WERI-Rb-1 (cell line): Measurements from ENCODE around the gene ERMN.
"Not testable (repeated sequence)": the region's sequence is repeated elsewhere in the genome, so short reads cannot be mapped to it uniquely, and the experiment has no call there.

Experiments used
- DNase-seq: peaks from one replicate; pipeline ENCODE4 v3.0.0-alpha.2; 2020
- H3K27ac ChIP-seq: fragments of 250-450 bp; sonication (Bioruptor Pico); 2 replicates; pipeline ENCODE4 v1.5.1; 2020; ENCODE audit warnings: mild to moderate bottlenecking, moderate library complexity
- H3K27me3 ChIP-seq: fragments of 250-450 bp; sonication (Bioruptor Pico); 2 replicates; pipeline ENCODE4 v1.5.1; 2021; ENCODE audit warnings: mild to moderate bottlenecking, low read depth, moderate library complexity; ENCODE audit not compliant: insufficient read depth, severe bottlenecking
- H3K36me3 ChIP-seq: fragments of 250-450 bp; sonication (Bioruptor Pico); 2 replicates; pipeline ENCODE4 v1.5.1; 2020; ENCODE audit warnings: mild to moderate bottlenecking, moderate library complexity
- H3K4me3 ChIP-seq: 2 replicates; pipeline ENCODE4 v1.5.1; 2011; ENCODE audit warnings: low read depth, mild to moderate bottlenecking, control low read depth, low read length
- H3K9me3 ChIP-seq: fragments of 250-450 bp; sonication (Bioruptor Pico); 2 replicates; pipeline ENCODE4 v1.5.1; 2021; ENCODE audit warnings: mild to moderate bottlenecking, moderate library complexity; ENCODE audit not compliant: severe bottlenecking
- TF ChIP-seq, protein P1 (sequence below): IDR thresholded peaks from 2 replicates; pipeline ENCODE4 v1.5.1; 2011; ENCODE audit warnings: low read depth, mild to moderate bottlenecking, control low read depth, inconsistent platforms, low read length

The ERMN gene

DNA sequence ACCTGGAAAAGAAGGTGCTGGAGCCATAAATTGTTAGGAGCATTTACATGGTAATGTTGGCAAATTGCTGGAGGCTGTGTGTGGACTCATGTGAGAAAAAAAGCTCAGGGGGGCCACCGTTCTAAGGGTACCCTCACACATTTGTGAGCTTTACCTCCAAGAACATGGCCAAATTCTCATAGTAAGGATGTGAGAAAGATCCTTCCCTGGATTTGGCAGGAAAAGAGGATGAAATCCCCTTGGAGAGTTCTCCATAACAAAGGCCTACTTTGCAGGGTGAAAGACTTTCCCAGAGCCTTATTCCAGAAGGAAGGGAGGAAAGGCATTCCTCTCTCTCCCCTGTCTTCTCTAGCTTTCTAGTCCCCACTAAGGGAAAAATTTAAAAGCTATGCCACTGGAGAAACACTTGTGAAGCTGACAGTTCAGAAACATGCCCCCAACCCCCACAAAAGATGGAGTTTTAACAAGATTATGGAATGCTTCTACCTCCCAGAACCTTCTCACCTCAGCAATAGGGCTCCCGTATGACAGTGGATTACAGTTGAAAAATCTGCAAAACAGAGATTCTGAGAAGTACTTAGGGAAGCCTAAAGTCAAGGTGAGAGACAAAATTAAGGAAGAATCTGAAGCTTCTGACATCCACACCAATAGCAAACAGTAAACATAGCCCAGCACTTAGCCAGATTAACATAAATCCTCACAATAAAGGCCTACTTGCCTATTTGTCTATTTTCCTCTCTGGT, 20.2 kb upstream of the ERMN start:
- Histone ChIP-seq H3K9me3 (no peaks in the 10 kb centered on the region), H3K36me3 (no peaks in the 10 kb centered on the region), H3K4me3 (no peak overlapping the region), H3K27me3 (no peaks in the 10 kb centered on the region), H3K27ac (no peak overlapping the region)
- TF ChIP-seq, protein P1, sequence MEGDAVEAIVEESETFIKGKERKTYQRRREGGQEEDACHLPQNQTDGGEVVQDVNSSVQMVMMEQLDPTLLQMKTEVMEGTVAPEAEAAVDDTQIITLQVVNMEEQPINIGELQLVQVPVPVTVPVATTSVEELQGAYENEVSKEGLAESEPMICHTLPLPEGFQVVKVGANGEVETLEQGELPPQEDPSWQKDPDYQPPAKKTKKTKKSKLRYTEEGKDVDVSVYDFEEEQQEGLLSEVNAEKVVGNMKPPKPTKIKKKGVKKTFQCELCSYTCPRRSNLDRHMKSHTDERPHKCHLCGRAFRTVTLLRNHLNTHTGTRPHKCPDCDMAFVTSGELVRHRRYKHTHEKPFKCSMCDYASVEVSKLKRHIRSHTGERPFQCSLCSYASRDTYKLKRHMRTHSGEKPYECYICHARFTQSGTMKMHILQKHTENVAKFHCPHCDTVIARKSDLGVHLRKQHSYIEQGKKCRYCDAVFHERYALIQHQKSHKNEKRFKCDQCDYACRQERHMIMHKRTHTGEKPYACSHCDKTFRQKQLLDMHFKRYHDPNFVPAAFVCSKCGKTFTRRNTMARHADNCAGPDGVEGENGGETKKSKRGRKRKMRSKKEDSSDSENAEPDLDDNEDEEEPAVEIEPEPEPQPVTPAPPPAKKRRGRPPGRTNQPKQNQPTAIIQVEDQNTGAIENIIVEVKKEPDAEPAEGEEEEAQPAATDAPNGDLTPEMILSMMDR: no peak
- no peak for DNase-seq

DNA sequence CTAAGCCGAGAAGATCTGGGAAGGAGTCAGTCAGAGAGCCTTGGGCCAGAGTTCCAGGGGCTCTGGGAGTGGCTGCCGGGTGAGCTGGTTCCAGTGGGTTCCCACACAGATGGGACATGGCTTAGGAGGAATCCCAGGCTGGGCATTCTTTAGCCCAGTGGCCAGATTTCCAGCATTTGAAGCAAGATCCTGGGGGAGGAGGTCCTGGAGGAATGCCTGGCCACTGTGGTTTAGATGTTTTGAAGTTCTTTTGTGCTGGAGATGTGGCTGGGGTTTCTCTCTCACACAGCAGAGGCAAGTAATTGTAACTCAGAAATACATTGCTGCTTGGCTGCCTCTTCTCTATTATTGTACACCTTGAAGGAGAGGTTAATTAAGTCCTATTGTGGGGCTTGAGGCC, 15.8 kb upstream of the ERMN start:
- not testable (repeated sequence) for H3K27me3 ChIP-seq, H3K4me3 ChIP-seq, H3K36me3 ChIP-seq, H3K9me3 ChIP-seq, H3K27ac ChIP-seq, DNase-seq

DNA sequence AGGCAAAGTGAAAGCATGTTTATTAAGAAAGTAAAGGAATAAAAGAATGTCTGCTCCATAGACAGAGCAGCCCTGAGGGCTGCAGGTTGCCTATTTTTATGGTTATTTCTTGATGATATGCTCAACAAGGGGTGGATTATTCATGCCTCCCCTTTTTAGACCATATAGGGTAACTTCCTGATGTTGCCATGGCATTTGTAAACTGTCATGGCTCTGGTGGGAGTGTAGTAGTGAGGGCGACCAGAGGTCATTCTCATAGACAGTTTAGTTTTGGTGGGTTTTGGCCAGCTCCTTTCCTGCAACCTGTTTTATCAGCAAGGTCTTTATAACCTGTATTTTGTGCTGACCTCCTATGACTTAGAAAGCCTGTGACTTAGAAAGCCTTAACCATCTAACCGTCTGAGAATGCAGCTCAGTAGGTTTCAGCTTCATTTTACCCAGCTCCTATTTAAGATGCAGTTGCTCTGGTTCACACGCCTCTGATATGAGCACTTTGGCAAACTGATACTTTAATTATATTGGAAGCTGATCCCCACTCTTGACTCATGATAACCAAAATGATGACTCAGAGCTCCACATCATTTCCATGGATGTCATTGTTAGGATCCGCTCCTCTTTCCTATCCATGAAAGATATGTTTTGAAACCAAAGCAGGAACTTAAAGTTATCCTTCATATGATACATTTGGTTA, 14.5 kb upstream of the ERMN start:
- Histone ChIP-seq H3K36me3 (no peaks in the 10 kb centered on the region), H3K9me3 (no peaks in the 10 kb centered on the region), H3K27ac (no peak overlapping the region), H3K4me3 (no peak overlapping the region), H3K27me3 (no peaks in the 10 kb centered on the region)
- DNase-seq: no peak
- TF ChIP-seq, protein P1: no peak

DNA sequence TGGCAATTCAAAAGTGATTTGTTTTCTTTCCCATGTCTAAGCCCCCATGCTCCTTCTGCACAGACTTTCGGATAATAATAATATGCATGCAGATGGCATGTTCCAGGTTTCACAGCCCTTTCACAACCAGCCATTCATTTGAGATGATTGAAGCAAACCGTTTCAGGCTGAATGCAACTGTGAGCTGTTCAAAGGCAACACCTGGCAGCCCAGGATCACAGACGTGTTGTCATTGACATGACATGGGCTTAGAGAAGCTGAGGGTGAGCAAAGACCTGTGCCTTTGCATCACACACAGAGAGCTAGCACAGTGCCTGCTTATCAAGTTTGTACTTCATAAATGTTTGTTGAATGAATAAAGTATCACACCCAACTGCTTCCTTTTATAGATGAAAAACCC, 12.4 kb upstream of the ERMN start:
- DNase-seq: no peak
- no peak overlapping the region for H3K27ac ChIP-seq
- TF ChIP-seq, protein P1: no peak
- H3K36me3 ChIP-seq: no peaks in the 10 kb centered on the region
- H3K4me3 ChIP-seq: no peak overlapping the region
- no peaks in the 10 kb centered on the region for H3K27me3 ChIP-seq
- H3K9me3 ChIP-seq: no peaks in the 10 kb centered on the region

DNA sequence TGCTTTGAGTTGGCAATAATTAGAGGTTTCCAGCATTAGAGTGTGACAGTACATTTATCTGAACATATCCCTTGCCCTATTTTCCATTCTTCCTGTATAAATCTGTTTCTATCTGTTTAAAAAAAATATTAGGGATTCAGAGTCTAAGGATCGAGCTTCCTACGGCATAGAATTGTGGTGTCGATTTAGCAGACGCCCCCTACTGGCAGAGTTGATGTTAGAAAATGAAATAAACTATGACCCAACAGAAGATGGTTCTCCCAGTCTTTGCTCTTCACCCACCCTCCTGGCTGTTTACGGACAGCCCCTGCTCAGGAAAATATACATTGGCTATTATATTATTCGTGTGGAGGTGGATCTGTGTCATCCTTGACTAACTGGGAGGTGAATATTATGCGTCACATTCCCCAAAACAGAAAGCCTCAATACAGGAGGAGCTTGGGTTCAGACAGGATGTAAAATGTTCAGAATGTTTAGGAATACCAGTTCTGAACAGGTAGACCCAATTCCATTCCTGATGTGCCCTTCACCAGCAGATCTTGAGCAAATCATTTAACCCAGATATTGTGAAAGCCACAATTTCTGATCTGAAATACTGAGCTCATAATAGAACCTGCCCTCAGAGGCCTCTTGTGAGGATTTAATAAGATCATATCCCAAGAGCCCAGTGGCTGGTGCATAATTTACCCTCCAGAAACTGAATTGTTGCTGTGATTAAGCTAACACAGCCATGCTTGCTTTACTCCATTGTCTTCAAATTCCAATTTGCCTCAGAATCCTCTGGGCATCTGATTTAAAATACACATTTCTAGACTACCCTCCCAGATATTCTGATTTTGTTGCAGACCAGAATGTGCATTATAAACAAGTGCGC, 10.8 kb upstream of the ERMN start:
- no peaks in the 10 kb centered on the region for H3K9me3 ChIP-seq
- DNase-seq: peak; percentile 28

More for the DNA sequence above, 10.8 kb upstream of the ERMN start:
- Histone ChIP-seq H3K36me3 (no peaks in the 10 kb centered on the region), H3K27me3 (no peaks in the 10 kb centered on the region), H3K4me3 (no peak overlapping the region), H3K27ac (no peak overlapping the region)
- TF ChIP-seq, protein P1: peak; percentile 54
